Activated B cell treated with CpG ODN at 0.5 μM for 24 hours (primary cell): ENCODE measurements around the gene MCOLN3. TPM values are rescaled to one million over a fixed set of nuclear protein-coding genes. Genes with fewer than 3 reads are reported as not detected.

Experiments
- ATAC-seq: fragments of 200-7000 bp; cut with Tn5 transposase; one replicate; pipeline ENCODE4 v1.10.0; 2021; ENCODE audit warnings: low read depth, mild to moderate bottlenecking, moderate library complexity
- CTCF ChIA-PET: fragments of 350-600 bp; sonication (Branson Sonifier 250); formaldehyde crosslinking; loops from one replicate; lab custom pipeline; 2021; ENCODE audit warnings: antibody characterized with exemption; lab: Charles Lee
- POLR2A ChIA-PET: fragments of 350-600 bp; sonication (Branson Sonifier 250); formaldehyde crosslinking; loops from one replicate; lab custom pipeline; 2021; ENCODE audit warnings: antibody characterized with exemption; lab: Charles Lee
- DNase-seq: peaks from one replicate; pipeline ENCODE4 v3.0.0; 2022
- H3K27ac Mint-ChIP-seq: one replicate; pipeline ENCODE4 v1.8.0; 2020; ENCODE audit warnings: mixed read lengths
- H3K27me3 Mint-ChIP-seq: one replicate; pipeline ENCODE4 v1.8.0; 2021; ENCODE audit warnings: mixed read lengths
- H3K36me3 Mint-ChIP-seq: one replicate; pipeline ENCODE4 v1.8.0; 2021; ENCODE audit warnings: low read depth, mixed read lengths
- H3K4me1 Mint-ChIP-seq: one replicate; pipeline ENCODE4 v1.8.0; 2021; ENCODE audit warnings: mixed read lengths
- H3K4me3 Mint-ChIP-seq: one replicate; pipeline ENCODE4 v1.8.0; 2020; ENCODE audit warnings: mild to moderate bottlenecking, mixed read lengths
- H3K9me3 Mint-ChIP-seq: one replicate; pipeline ENCODE4 v1.8.0; 2020; ENCODE audit warnings: mixed read lengths
- CTCF ChIP-seq: fragments of 200-600 bp; IDR thresholded peaks from one replicate; pipeline ENCODE4 v1.8.0; 2022; ENCODE audit warnings: antibody characterized with exemption, mild to moderate bottlenecking
- intact Hi-C: fragments of 100-400 bp; cut with micrococcal nuclease; formaldehyde crosslinking; loops from one replicate; pipeline ENCODE4 v1.15.1; 2024
- total RNA-seq: library from RNA; stranded (reverse); gene quantifications from 2 replicates; pipeline ENCODE4 v1.2.3, GENCODE V29; 2022

Gene MCOLN3
- total RNA-seq, 1 donor from 2014 or later, result 0.16 TPM

- Mint-ChIP-seq H3K27ac (no peak overlapping the region), H3K4me1 (no peaks in the 10 kb centered on the region), H3K4me3 (no peak overlapping the region), H3K36me3 (no peaks in the 10 kb centered on the region), H3K9me3 (no peaks in the 10 kb centered on the region), H3K27me3 (peaks cover 28% of the 10 kb centered on the region)
- TF ChIP-seq CTCF, result no peak
- ATAC-seq, result no peak
- CTCF ChIA-PET, result interaction anchor here (1.4 kb wide), 1 partner anchor 97 kb away, joined by 4 read pairs; no protein-coding TSS in a partner anchor
- POLR2A ChIA-PET, result interaction anchor here (0.6 kb wide), 1 partner anchor 9 kb away, joined by 4 read pairs; no protein-coding TSS in a partner anchor
- no peak for DNase-seq
- intact Hi-C loops, result no loop called here
Measured at GRCh38 chr1:85041793-85042192, 6.5 kb downstream of the MCOLN3 start.

- no peak for ATAC-seq
- POLR2A ChIA-PET, result no interaction called here
- no peak overlapping the region for H3K4me3 Mint-ChIP-seq
- DNase-seq, result no peak
- CTCF ChIA-PET, result interaction anchor here (0.6 to 5.2 kb wide), 3 partner anchors 90 to 1052 kb away, joined by 3 to 48 read pairs (median 3); no protein-coding TSS in a partner anchor
- no peak overlapping the region for H3K27ac Mint-ChIP-seq
- H3K36me3 Mint-ChIP-seq, result no peaks in the 10 kb centered on the region
- intact Hi-C loops, result no loop called here
- peaks cover 8% of the 10 kb centered on the region for H3K27me3 Mint-ChIP-seq
- H3K4me1 Mint-ChIP-seq, result no peaks in the 10 kb centered on the region
- no peaks in the 10 kb centered on the region for H3K9me3 Mint-ChIP-seq
- no peak for TF ChIP-seq CTCF
Measured at GRCh38 chr1:85033221-85033620, 15.1 kb downstream of the MCOLN3 start.

GRCh38 chr1:85030536-85030935, 17.8 kb downstream of the MCOLN3 start:
- Mint-ChIP-seq H3K27me3 (peaks cover 5% of the 10 kb centered on the region), H3K9me3 (no peaks in the 10 kb centered on the region), H3K36me3 (no peaks in the 10 kb centered on the region), H3K4me1 (peaks cover 8% of the 10 kb centered on the region), H3K27ac (no peak overlapping the region), H3K4me3 (no peak overlapping the region)
- intact Hi-C loops, result no loop called here
- CTCF ChIA-PET, result interaction anchor here (5.2 kb wide), 1 partner anchor 87 kb away, joined by 48 read pairs; no protein-coding TSS in a partner anchor
- ATAC-seq, result no peak
- POLR2A ChIA-PET, result no interaction called here
- no peak for TF ChIP-seq CTCF
- no peak for DNase-seq

- ATAC-seq, result no peak
- peaks cover 8% of the 10 kb centered on the region for H3K4me1 Mint-ChIP-seq
- DNase-seq, result no peak
- no peaks in the 10 kb centered on the region for H3K9me3 Mint-ChIP-seq
- H3K36me3 Mint-ChIP-seq, result no peaks in the 10 kb centered on the region
- H3K27me3 Mint-ChIP-seq, result peaks cover 2% of the 10 kb centered on the region
- TF ChIP-seq CTCF, result no peak
- intact Hi-C loops, result loop anchor here (10.0 kb wide), 1 partner anchor 253 kb away; no protein-coding TSS in a partner anchor
- ChIA-PET CTCF (interaction anchor here (0.6 to 5.8 kb wide), 20 partner anchors 9 to 522 kb away, joined by 3 to 366 read pairs (median 8); partner anchors contain the start of genes C1orf52, GNG5 and SPATA1), POLR2A (interaction anchor here (1.3 to 2.5 kb wide), 2 partner anchors 32 to 83 kb away, joined by 6 to 32 read pairs; no protein-coding TSS in a partner anchor)
- no peak overlapping the region for H3K4me3 Mint-ChIP-seq
- no peak overlapping the region for H3K27ac Mint-ChIP-seq
Measured at GRCh38 chr1:85028151-85028550, 20.1 kb downstream of the MCOLN3 start.

GRCh38 chr1:85027242-85027983, 20.9 kb downstream of the MCOLN3 start:
- no peak for DNase-seq
- Mint-ChIP-seq H3K36me3 (no peaks in the 10 kb centered on the region), H3K27me3 (no peaks in the 10 kb centered on the region), H3K9me3 (no peaks in the 10 kb centered on the region), H3K27ac (peak overlapping the region; percentile 85), H3K4me3 (peak overlapping the region; percentile 69), H3K4me1 (peaks cover 8% of the 10 kb centered on the region)
- CTCF ChIA-PET, result interaction anchor here (0.5 to 5.8 kb wide), 25 partner anchors 8 to 521 kb away, joined by 3 to 366 read pairs (median 6); partner anchors contain the start of genes C1orf52, GNG5 and SPATA1
- TF ChIP-seq CTCF, result no peak
- peak; percentile 98 for ATAC-seq
- intact Hi-C loops, result loop anchor here (1.0 to 10.0 kb wide), 5 partner anchors 30 to 253 kb away; partner anchors contain the start of gene MCOLN2
- POLR2A ChIA-PET, result interaction anchor here (0.7 to 2.5 kb wide), 4 partner anchors 29 to 83 kb away, joined by 3 to 32 read pairs (median 6); no protein-coding TSS in a partner anchor
